Stimulated activated CD4-positive, alpha-beta T cell treated with anti-CD3 and anti-CD28 coated beads, TNF-alpha, amount 100 ng/mL, for 4 hours (primary cell): Measurements from ENCODE around the gene GRK7.

Experiments used
- DNase-seq, 3 experiments: peaks; one replicate each; pipeline ENCODE4 v3.0.0-alpha.2; 2020; ENCODE audit warnings: low read depth in 3 of 3

GRK7 gene

GRCh38 chr3:141763088-141763750 is at the start of gene GRK7:
TSS of gene GRK7 (plus strand) at chr3:141763408. CDS start at chr3:141778285, 14,877 bp downstream.
- DNase-seq: no peak

- no peak for DNase-seq
Measured at GRCh38 chr3:141714671-141715070, 48.5 kb upstream of the GRK7 start.

- no peak for DNase-seq
Measured at GRCh38 chr3:141722081-141722480, 41.1 kb upstream of the GRK7 start.

GRCh38 chr3:141722648-141723047 is 40.6 kb upstream of the GRK7 start:
- no peak for DNase-seq

GRCh38 chr3:141723255-141723654 is 40.0 kb upstream of the GRK7 start:
- DNase-seq: no peak

GRCh38 chr3:141724186-141724585 is 39.0 kb upstream of the GRK7 start:
- no peak for DNase-seq

- no peak for DNase-seq
Measured at GRCh38 chr3:141725036-141725435, 38.2 kb upstream of the GRK7 start.

GRCh38 chr3:141726483-141726882 is 36.7 kb upstream of the GRK7 start:
- DNase-seq: no peak

- DNase-seq: no peak
Measured at GRCh38 chr3:141728355-141728892, 34.8 kb upstream of the GRK7 start.

GRCh38 chr3:141729240-141729639 is 34.0 kb upstream of the GRK7 start:
- DNase-seq: no peak

- DNase-seq: no peak
Measured at GRCh38 chr3:141735176-141735575, 28.0 kb upstream of the GRK7 start.

GRCh38 chr3:141735770-141736465 is 27.3 kb upstream of the GRK7 start:
- no peak for DNase-seq

- no peak for DNase-seq
Measured at GRCh38 chr3:141737093-141737492, 26.1 kb upstream of the GRK7 start.

- no peak for DNase-seq
Measured at GRCh38 chr3:141737678-141738021, 25.6 kb upstream of the GRK7 start.

- DNase-seq: peak; percentile 89 to 95 (median 94)
Measured at GRCh38 chr3:141738022-141738890, 25.0 kb upstream of the GRK7 start, which contains the start of gene RNF7. TSS of gene RNF7 (plus strand) at chr3:141738298. CDS start at chr3:141738342, 44 bp downstream.

GRCh38 chr3:141738891-141739363 is 24.3 kb upstream of the GRK7 start:
- DNase-seq: peak in 1 of 3 experiments; percentile 11

GRCh38 chr3:141739731-141740130 is 23.5 kb upstream of the GRK7 start:
- DNase-seq: no peak

GRCh38 chr3:141740349-141740748 is 22.9 kb upstream of the GRK7 start:
- no peak for DNase-seq

GRCh38 chr3:141743305-141743704 is 19.9 kb upstream of the GRK7 start:
- DNase-seq: no peak

- no peak for DNase-seq
Measured at GRCh38 chr3:141746962-141747361, 16.2 kb upstream of the GRK7 start.

GRCh38 chr3:141753399-141753798 is 9.8 kb upstream of the GRK7 start:
- no peak for DNase-seq

- DNase-seq: no peak
Measured at GRCh38 chr3:141754032-141754431, 9.2 kb upstream of the GRK7 start.
